OCI-LY7 (cell line): ENCODE results near the gene ARPC1B.
"Not testable (repeated sequence)": the region's sequence is repeated elsewhere in the genome, so short reads cannot be mapped to it uniquely, and the experiment has no call there.

Experiments used
- CTCF ChIP-seq: fragments of 200-600 bp; sonication (generic); conservative IDR thresholded peaks from 2 replicates; pipeline ENCODE4 v1.5.1; 2014; ENCODE audit warnings: mild to moderate bottlenecking, antibody characterized with exemption, low read length, moderate library complexity, mixed read lengths
- EZH2phosphoT487 ChIP-seq: fragments of 200-600 bp; sonication (generic); IDR thresholded peaks from 2 replicates; pipeline ENCODE4 v1.6.1; 2018; ENCODE audit warnings: low read depth, borderline replicate concordance, mild to moderate bottlenecking, mixed run types, antibody characterized with exemption, low read length, moderate library complexity, mixed read lengths

GRCh38 chr7:99387239-99387635 lies 12.7 kb downstream of the ARPC1B start:
- peak; percentile 19; the same call in 1 of the 2 replicates for TF ChIP-seq CTCF
- not testable (repeated sequence) for TF ChIP-seq EZH2phosphoT487
